ENCODE measurements around the gene HIPK4.

Gene HIPK4

GRCh38 chr19:40425450-40426287 lies 35.7 kb upstream of the HIPK4 start, which contains the start of gene SERTAD1:
SERTAD1 (minus strand) TSS chr19:40425992; CDS start chr19:40423546, 2,446 bp downstream.
- TF ChIP-seq, protein P1, sequence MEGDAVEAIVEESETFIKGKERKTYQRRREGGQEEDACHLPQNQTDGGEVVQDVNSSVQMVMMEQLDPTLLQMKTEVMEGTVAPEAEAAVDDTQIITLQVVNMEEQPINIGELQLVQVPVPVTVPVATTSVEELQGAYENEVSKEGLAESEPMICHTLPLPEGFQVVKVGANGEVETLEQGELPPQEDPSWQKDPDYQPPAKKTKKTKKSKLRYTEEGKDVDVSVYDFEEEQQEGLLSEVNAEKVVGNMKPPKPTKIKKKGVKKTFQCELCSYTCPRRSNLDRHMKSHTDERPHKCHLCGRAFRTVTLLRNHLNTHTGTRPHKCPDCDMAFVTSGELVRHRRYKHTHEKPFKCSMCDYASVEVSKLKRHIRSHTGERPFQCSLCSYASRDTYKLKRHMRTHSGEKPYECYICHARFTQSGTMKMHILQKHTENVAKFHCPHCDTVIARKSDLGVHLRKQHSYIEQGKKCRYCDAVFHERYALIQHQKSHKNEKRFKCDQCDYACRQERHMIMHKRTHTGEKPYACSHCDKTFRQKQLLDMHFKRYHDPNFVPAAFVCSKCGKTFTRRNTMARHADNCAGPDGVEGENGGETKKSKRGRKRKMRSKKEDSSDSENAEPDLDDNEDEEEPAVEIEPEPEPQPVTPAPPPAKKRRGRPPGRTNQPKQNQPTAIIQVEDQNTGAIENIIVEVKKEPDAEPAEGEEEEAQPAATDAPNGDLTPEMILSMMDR (IDR thresholded peaks at IDR 0.05; ENCODE audit: insufficient read depth, low read length, missing control alignments) = peak; percentile 62
- DNase-seq (ENCODE audit: low read depth, low spot score) = peak; percentile 94

DNA sequence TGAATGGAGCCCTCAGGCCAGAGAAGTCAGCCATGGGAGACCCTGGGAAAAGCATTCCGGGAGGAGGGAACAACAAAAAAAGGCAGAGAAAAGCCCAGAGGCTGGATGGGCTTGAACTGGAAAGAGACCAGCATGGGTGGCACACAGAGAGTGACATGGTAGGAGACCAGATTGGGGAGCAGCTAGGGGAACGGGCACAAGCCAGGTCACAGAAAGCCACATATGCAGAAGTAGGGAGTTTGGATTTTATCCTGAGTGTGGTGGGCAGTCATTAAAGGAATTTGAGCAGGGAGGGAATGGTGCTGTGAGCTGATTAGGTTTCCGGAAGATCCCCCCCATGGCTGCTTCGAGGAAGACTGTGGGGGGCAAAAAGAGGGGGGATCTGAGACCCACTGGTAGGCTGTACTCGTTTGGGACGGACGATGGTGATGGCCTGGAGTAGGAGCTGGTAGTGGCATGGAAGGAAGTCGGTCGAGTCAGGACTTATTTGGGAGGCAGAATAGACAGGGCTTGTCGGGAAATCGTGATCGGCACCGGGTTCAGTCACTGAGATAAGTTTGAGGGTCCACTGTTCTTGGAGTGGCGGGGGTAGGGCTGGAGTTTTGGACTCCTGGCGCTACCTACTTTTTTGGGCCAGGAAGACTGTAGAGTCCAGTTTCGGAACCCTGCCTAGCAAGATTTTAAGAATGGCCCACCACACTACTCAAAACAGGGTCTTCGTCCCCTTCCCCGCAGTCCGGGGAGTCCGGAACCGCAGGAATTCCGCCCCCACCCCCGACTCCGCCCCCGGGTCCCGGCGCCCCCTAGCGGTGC lies 34.9 kb upstream of the HIPK4 start:
- peak overlapping the region; percentile 90 for H3K4me3 ChIP-seq (ENCODE audit: low read depth, low read length)
- POLR2A ChIA-PET = interaction anchor here (1.3 kb wide), 1 partner anchor 8 kb away, joined by 7 read pairs; no protein-coding TSS in a partner anchor
- no peak for DNase-seq (ENCODE audit: low read depth, low spot score)
- TF ChIP-seq, protein P1 (IDR thresholded peaks at IDR 0.05; ENCODE audit: insufficient read depth, low read length, missing control alignments) = no peak
- CTCF ChIA-PET = interaction anchor here (0.7 to 2.3 kb wide), 8 partner anchors 9 to 210 kb away, joined by 3 to 14 read pairs (median 4); no protein-coding TSS in a partner anchor

More at GRCh38 chr19:40425450-40426287, 35.7 kb upstream of the HIPK4 start, which contains the start of gene SERTAD1:
- H3K4me3 ChIP-seq (ENCODE audit: low read depth, low read length) = peak within 1 kb of the TSS; percentile 90
- ChIA-PET POLR2A (interaction anchor here (0.5 to 2.1 kb wide), 18 partner anchors 8 to 178 kb away, joined by 3 to 37 read pairs (median 4); partner anchors contain the start of genes BLVRB, C19orf47, PLD3 and SERTAD3), CTCF (interaction anchor here (0.5 to 2.2 kb wide), 10 partner anchors 10 to 278 kb away, joined by 3 to 13 read pairs (median 4); partner anchors contain the start of gene BLVRB)

DNA sequence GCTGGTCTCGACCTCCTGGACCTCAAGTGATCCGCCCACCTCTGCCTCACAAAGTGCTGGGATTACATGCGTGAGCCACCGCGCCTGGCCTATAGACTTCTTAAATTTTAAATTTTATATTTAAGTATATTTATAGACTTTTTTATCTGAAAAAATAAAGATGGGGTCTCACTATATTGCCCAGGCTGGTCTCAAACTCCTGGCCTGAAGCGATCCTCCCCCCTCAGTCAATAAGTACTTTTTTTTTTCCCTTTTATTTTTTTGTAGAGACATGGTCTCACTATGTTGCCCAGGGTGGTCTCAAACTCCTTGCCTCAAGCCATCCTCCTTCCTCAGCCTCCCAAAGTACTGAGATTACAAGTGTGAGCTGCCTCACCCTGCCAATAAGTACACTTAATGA lies 34.0 kb upstream of the HIPK4 start:
- TF ChIP-seq, protein P1 (IDR thresholded peaks at IDR 0.05; ENCODE audit: insufficient read depth, low read length, missing control alignments) = no peak
- CTCF ChIA-PET = interaction anchor here (1.0 to 5.0 kb wide), 8 partner anchors 8 to 211 kb away, joined by 3 to 30 read pairs (median 4); partner anchors contain the start of gene BLVRB
- DNase-seq (ENCODE audit: low read depth, low spot score) = no peak
- peak overlapping the region; percentile 90 for H3K4me3 ChIP-seq (ENCODE audit: low read depth, low read length)
- POLR2A ChIA-PET = interaction anchor here (0.9 to 1.3 kb wide), 2 partner anchors 9 to 20 kb away, joined by 3 to 7 read pairs; no protein-coding TSS in a partner anchor

DNA sequence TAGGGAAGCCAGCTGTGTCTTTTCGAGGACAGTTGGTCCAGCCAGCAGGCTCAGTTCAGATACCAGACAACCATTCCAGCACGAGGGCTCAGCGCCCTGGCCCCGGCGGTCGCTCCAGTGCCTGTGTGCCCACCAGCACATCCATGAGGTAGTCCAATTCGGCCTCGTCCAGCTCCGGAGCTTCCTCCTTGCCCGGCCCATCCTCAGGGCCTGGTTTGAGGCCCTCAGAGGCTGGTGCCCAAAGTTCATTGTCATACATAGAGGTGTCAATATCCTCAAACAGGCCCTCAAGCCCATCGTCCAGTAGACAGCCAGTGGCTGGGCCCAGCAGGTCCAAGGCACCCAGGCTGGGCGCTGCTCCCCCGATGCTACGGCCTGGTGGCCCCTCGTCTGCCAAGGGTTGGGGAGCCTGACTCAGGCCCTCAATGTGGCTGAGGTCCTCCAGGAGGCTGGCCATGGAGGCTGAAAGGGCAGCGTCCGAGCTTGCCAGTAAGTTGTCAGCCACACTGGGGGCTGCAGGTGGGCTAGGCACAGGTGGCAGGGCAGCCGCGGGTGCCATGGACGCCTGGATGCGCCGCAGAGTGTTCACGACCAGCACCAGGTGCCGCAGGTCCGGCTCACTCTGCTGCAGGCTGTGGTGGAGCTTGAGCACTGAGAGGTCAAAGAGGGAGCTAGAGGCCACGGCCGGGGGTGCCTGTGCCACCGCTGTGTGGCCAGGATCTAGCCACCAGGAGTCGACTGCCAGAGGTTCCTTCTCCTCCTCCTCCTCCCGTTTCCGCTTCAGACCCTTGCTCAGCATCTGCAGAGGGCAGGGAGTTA lies 33.0 kb upstream of the HIPK4 start:
- POLR2A ChIA-PET = interaction anchor here (0.8 to 1.0 kb wide), 3 partner anchors 20 to 75 kb away, joined by 3 read pairs; partner anchors contain the start of genes C19orf47 and PLD3
- CTCF ChIA-PET = interaction anchor here (1.1 to 5.0 kb wide), 4 partner anchors 11 to 212 kb away, joined by 3 to 30 read pairs (median 8); partner anchors contain the start of gene BLVRB
- no peak overlapping the region for H3K4me3 ChIP-seq (ENCODE audit: low read depth, low read length)
- TF ChIP-seq, protein P1 (IDR thresholded peaks at IDR 0.05; ENCODE audit: insufficient read depth, low read length, missing control alignments) = no peak
- DNase-seq (ENCODE audit: low read depth, low spot score) = no peak

- POLR2A ChIA-PET = interaction anchor here (1.0 kb wide), 1 partner anchor 74 kb away, joined by 3 read pairs; the partner anchor contains the start of genes C19orf47 and PLD3
- CTCF ChIA-PET = interaction anchor here (1.1 to 5.0 kb wide), 5 partner anchors 10 to 212 kb away, joined by 3 to 62 read pairs (median 20); partner anchors contain the start of genes BLVRB and SERTAD3
Observed at GRCh38 chr19:40421993-40422747, 32.2 kb upstream of the HIPK4 start.

More at GRCh38 chr19:40421993-40422747, 32.2 kb upstream of the HIPK4 start:
- H3K4me3 ChIP-seq (ENCODE audit: low read depth, low read length) = no peak overlapping the region
- no peak for DNase-seq (ENCODE audit: low read depth, low spot score)
- TF ChIP-seq, protein P1 (IDR thresholded peaks at IDR 0.05; ENCODE audit: insufficient read depth, low read length, missing control alignments) = no peak
